Activated CD8-positive, alpha-beta T cell treated with anti-CD3 and anti-CD28 coated beads, Interleukin-2, amount 10 ng/mL, durations not matched to agents 7 days and 5 days (primary cell): Measurements from ENCODE around the gene GAREM2. TPM values are rescaled to one million over a fixed set of nuclear protein-coding genes. Genes with fewer than 3 reads are reported as not detected.

Experiments used
- ATAC-seq: fragments of 150-1000 bp; cut with Tn5 transposase; one replicate; pipeline ENCODE4 v1.10.0; 2021; ENCODE audit warnings: moderate library complexity
- CTCF ChIA-PET: fragments of 350-600 bp; sonication (Branson Sonifier 250); formaldehyde crosslinking; loops from one replicate; lab custom pipeline; 2021; ENCODE audit warnings: antibody characterized with exemption; lab: Charles Lee
- POLR2A ChIA-PET: fragments of 350-600 bp; sonication (Branson Sonifier 250); formaldehyde crosslinking; loops from one replicate; lab custom pipeline; 2021; ENCODE audit warnings: antibody characterized with exemption; lab: Charles Lee
- DNase-seq: peaks from one replicate; pipeline ENCODE4 v3.0.0-alpha.2; 2020
- H3K27ac Mint-ChIP-seq: one replicate; pipeline ENCODE4 v1.8.0; 2021; ENCODE audit warnings: mild to moderate bottlenecking, mixed read lengths
- H3K27me3 Mint-ChIP-seq: one replicate; pipeline ENCODE4 v1.8.0; 2021; ENCODE audit warnings: low read depth, mixed read lengths
- H3K36me3 Mint-ChIP-seq: one replicate; pipeline ENCODE4 v1.8.0; 2021; ENCODE audit warnings: low read depth, mixed read lengths
- H3K4me1 Mint-ChIP-seq: one replicate; pipeline ENCODE4 v1.8.0; 2021; ENCODE audit warnings: low read depth, mixed read lengths
- H3K4me3 Mint-ChIP-seq: one replicate; pipeline ENCODE4 v1.8.0; 2021; ENCODE audit warnings: mild to moderate bottlenecking, mixed read lengths
- H3K9me3 Mint-ChIP-seq: one replicate; pipeline ENCODE4 v1.8.0; 2022; ENCODE audit warnings: mixed read lengths; ENCODE audit not compliant: insufficient read depth
- total RNA-seq, 2 experiments: library from RNA; stranded (reverse); gene quantifications; one replicate each; pipeline ENCODE4 v1.2.3, GENCODE V29; 2021

The GAREM2 gene
- total RNA-seq, 2 experiments from 2014 or later = 2.8 to 5.5 TPM

DNA sequence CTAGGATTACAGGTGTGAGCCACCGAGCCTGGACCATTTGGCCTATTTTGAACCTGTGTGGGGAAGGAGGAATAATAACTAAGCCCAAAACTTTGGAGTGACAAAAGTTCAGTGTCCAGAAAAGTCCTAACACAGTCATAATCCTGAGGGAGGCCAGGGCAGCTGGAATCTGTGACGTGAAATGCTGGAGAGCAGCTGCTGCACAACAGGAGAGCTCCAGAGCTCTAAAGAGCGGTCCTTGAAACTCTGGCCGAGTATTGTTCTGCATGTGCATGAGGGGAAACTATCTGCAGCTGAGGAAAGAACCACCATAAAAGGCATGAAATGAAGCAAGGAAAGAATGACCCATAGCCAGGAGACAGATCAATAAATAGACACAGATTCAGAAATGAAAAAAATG is 43.7 kb downstream of the GAREM2 start:
- H3K27ac Mint-ChIP-seq = no peak overlapping the region

DNA sequence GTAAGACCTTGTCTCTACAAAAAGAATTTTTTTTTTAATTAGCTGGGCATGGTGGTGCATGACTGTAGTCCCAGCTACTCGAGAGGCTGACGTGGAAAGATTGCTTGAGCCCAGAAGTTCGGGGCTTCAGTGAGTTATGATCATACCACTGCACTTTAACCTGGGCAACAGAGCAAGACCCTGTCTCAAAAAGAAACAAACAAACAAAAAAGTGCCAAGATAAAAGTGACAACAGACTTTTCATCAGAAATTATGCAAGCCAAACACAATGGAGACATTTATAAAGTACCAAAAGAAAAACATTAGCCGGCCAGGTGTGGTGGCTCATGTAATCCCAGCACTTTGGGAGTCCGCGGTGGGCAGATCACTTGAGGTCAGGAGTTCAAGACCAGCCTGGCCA is 44.8 kb downstream of the GAREM2 start:
- no peaks in the 10 kb centered on the region for H3K9me3 Mint-ChIP-seq
- no peaks in the 10 kb centered on the region for H3K27me3 Mint-ChIP-seq
- H3K4me3 Mint-ChIP-seq = no peak overlapping the region
- H3K36me3 Mint-ChIP-seq = peaks cover 71% of the 10 kb centered on the region
- H3K4me1 Mint-ChIP-seq = no peaks in the 10 kb centered on the region
- DNase-seq (no peak), ATAC-seq (no peak)
- POLR2A ChIA-PET = no interaction called here
- CTCF ChIA-PET = no interaction called here
- no peak overlapping the region for H3K27ac Mint-ChIP-seq

More for the DNA sequence above, 43.7 kb downstream of the GAREM2 start:
- no peaks in the 10 kb centered on the region for H3K27me3 Mint-ChIP-seq
- CTCF ChIA-PET = interaction anchor here (0.8 kb wide), 1 partner anchor 57 kb away, joined by 3 read pairs; no protein-coding TSS in a partner anchor
- no peak for DNase-seq
- no peak overlapping the region for H3K4me3 Mint-ChIP-seq
- H3K9me3 Mint-ChIP-seq = no peaks in the 10 kb centered on the region
- POLR2A ChIA-PET = no interaction called here
- peaks cover 65% of the 10 kb centered on the region for H3K36me3 Mint-ChIP-seq
- no peaks in the 10 kb centered on the region for H3K4me1 Mint-ChIP-seq
- no peak for ATAC-seq

DNA sequence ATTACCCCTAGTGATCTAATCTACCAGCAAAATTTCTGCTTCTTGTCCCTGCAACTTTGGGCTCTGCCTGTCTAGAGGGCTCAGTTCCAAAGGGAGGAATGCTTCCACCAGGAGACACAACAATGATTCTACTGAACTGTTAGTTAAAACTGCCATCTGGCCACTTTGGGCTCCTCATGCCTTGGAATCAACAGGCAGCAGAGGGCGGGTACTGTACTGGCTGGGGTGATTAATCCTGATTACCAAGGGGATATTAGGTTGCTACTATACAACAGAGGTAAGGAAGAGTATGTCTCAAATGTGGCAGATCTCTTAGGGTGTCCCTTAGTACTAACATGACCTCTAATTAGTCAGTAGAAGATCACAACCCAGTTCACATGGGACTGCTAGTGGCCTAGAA is 50.1 kb downstream of the GAREM2 start:
- Mint-ChIP-seq H3K27ac (no peak overlapping the region), H3K4me1 (no peaks in the 10 kb centered on the region), H3K27me3 (no peaks in the 10 kb centered on the region), H3K4me3 (no peak overlapping the region), H3K36me3 (peaks cover 67% of the 10 kb centered on the region), H3K9me3 (peaks cover 11% of the 10 kb centered on the region)
- ATAC-seq (no peak), DNase-seq (no peak)
- CTCF ChIA-PET = no interaction called here
- POLR2A ChIA-PET = interaction anchor here (0.6 kb wide), 1 partner anchor 155 kb away, joined by 3 read pairs; no protein-coding TSS in a partner anchor

DNA sequence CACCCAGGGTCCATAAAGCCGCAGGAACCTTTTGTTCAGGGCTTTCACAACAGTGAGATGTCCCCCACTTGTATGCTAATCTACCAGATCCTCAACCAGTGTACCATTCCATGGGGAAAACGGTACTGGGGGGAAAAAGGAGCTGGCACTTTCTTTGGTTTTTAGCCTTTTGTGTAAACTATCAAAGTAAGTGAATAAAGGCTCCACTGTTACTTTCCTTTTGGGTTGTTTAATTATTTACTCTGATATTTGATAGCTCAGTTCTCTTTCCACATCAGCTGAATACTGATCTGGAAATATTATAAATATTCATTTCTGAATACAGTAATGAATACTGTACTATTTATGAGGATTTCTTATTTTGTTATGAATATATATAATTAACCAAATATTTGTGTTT is 51.2 kb downstream of the GAREM2 start:
- no peak overlapping the region for H3K27ac Mint-ChIP-seq

DNA sequence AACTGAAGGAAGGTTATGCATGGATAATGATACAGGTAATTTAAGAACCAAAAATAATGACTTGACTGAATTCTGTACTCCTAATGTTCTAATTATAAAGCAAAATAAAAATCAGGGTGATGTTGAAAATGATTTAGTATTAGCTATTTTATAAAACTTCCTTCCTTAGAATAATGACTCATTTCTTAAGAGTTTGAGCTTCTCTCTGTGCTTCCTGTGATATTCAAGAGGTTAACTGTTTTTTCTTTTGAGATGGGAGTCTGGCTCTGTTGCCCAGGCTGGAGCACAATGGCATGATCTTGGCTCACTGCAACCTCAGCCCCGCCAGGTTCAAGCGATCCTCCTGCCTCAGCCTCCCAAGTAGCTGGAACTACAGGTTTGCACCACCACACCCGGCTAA is 56.7 kb downstream of the GAREM2 start:
- Mint-ChIP-seq H3K4me1 (no peaks in the 10 kb centered on the region), H3K36me3 (peaks cover 75% of the 10 kb centered on the region), H3K4me3 (no peak overlapping the region), H3K9me3 (peaks cover 11% of the 10 kb centered on the region), H3K27me3 (no peaks in the 10 kb centered on the region), H3K27ac (no peak overlapping the region)
- ChIA-PET POLR2A (no interaction called here), CTCF (interaction anchor here (0.8 kb wide), 1 partner anchor 13 kb away, joined by 3 read pairs; no protein-coding TSS in a partner anchor)
- ATAC-seq (no peak), DNase-seq (no peak)

More for the DNA sequence above, 51.2 kb downstream of the GAREM2 start:
- ChIA-PET POLR2A (no interaction called here), CTCF (interaction anchor here (1.0 to 1.2 kb wide), 3 partner anchors 11 to 105 kb away, joined by 3 read pairs; no protein-coding TSS in a partner anchor)
- H3K27me3 Mint-ChIP-seq = no peaks in the 10 kb centered on the region
- H3K36me3 Mint-ChIP-seq = peaks cover 71% of the 10 kb centered on the region
- no peak overlapping the region for H3K4me3 Mint-ChIP-seq
- ATAC-seq (no peak), DNase-seq (no peak)
- no peaks in the 10 kb centered on the region for H3K4me1 Mint-ChIP-seq
- H3K9me3 Mint-ChIP-seq = peaks cover 11% of the 10 kb centered on the region

DNA sequence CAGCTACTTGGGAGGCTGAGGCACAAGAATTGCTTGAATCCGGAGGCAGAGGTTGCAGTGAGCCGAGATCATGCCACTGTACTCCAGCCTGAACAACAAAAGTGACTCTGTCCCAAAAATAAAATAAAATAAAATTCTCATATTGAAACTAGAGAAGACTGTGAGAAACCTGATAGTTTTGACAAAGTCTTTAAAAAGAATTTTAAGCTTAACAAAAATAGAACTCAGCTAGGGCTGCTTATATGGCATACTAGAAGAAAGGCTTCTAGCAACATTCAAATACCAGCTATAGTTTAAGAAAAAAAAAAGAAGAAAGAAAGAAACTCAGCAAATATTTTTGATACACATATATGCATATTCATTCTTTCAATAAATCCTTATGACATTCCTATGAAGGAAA is 57.9 kb downstream of the GAREM2 start:
- ATAC-seq (no peak), DNase-seq (no peak)
- no peaks in the 10 kb centered on the region for H3K27me3 Mint-ChIP-seq
- H3K4me1 Mint-ChIP-seq = no peaks in the 10 kb centered on the region
- peaks cover 10% of the 10 kb centered on the region for H3K9me3 Mint-ChIP-seq
- H3K27ac Mint-ChIP-seq = no peak overlapping the region
- POLR2A ChIA-PET = no interaction called here
- CTCF ChIA-PET = no interaction called here
- no peak overlapping the region for H3K4me3 Mint-ChIP-seq
- H3K36me3 Mint-ChIP-seq = peaks cover 76% of the 10 kb centered on the region

DNA sequence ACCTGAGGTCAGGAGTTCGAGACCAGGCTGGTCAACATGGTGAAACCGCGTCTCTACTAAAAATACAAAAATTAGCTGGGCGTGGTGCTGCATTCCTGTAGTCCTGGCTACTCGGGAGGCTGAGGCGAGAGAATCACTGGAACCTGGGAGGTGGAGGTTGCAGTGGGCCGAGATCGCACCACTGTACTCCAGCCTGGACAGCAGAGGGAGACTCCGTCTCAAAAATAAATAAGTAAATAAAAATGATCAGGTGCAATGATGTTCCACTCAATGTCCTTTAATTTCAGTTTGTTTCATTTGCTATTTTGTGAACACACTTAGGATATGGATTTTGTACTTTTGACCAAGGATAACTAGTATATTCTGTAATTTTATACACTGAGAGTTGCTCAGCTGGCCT is 62.2 kb downstream of the GAREM2 start:
- no peaks in the 10 kb centered on the region for H3K27me3 Mint-ChIP-seq
- H3K4me3 Mint-ChIP-seq = no peak overlapping the region
- ChIA-PET CTCF (interaction anchor here (0.7 to 2.1 kb wide), 5 partner anchors 9 to 343 kb away, joined by 3 to 7 read pairs (median 6); partner anchors contain the start of gene HADHA), POLR2A (interaction anchor here (0.9 to 2.1 kb wide), 2 partner anchors 9 to 10 kb away, joined by 3 to 9 read pairs; partner anchors contain the start of genes HADHA and HADHB)
- peaks cover under 1% of the 10 kb centered on the region for H3K4me1 Mint-ChIP-seq
- no peak for ATAC-seq
- no peak overlapping the region for H3K27ac Mint-ChIP-seq
- DNase-seq = no peak
- no peaks in the 10 kb centered on the region for H3K9me3 Mint-ChIP-seq
- H3K36me3 Mint-ChIP-seq = peaks cover 56% of the 10 kb centered on the region

DNA sequence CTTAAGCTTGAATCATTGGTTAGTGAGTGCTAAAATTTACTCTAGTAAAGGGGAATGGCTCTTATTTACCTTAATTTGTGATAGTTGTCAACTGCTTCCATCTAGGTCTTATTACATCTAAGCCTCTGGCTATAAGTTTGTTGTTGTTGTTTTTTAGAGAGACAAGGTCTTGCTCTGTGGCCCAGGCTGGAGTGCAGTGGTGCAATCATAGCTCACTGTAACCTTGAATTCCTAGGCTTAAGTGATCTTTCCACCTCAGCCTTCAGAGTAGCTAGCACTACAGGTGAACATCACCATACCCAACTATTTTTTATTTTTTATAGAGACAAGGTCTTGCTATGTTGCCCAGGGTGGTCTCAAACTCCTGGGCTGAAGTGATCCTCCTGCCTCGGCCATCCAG is 65.0 kb downstream of the GAREM2 start:
- Mint-ChIP-seq H3K27me3 (no peaks in the 10 kb centered on the region), H3K27ac (no peak overlapping the region), H3K36me3 (peaks cover 44% of the 10 kb centered on the region), H3K4me1 (peaks cover 22% of the 10 kb centered on the region), H3K4me3 (no peak overlapping the region), H3K9me3 (no peaks in the 10 kb centered on the region)
- DNase-seq (no peak), ATAC-seq (no peak)
- CTCF ChIA-PET = no interaction called here
- POLR2A ChIA-PET = no interaction called here

DNA sequence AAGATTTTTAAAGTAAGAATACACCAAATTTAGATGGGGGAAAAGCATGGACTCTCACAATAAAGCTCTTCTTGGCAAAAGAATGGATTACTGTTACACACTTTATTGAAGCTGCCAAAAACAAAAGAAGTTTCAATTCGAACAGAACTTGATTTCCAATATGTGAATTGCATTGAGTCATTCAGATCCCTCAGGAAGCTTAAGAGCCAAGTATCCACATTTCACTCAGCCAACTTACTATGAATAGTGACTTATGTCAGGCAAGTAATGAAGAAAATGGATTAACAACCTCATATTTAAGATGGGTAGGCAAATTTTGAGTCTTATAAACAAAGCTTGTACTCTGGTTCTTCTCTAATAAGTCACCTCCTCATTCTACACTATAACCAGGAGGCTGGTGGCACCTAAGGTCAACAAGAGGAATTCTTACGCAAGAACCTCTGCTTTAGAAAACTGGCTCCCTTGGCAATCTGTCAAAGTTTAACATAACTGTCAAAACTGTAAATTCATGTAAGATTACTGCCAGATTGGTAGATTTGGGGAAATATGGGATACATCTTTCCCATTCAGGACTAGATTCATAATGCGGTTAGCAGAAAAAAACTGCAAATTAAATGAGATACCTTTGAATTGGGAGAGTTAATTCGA is 65.5 kb downstream of the GAREM2 start:
- DNase-seq (no peak), ATAC-seq (no peak)
- H3K27me3 Mint-ChIP-seq = no peaks in the 10 kb centered on the region
- peaks cover 27% of the 10 kb centered on the region for H3K4me1 Mint-ChIP-seq
- ChIA-PET POLR2A (no interaction called here), CTCF (no interaction called here)
- H3K4me3 Mint-ChIP-seq = no peak overlapping the region
- H3K36me3 Mint-ChIP-seq = peaks cover 38% of the 10 kb centered on the region
- H3K9me3 Mint-ChIP-seq = no peaks in the 10 kb centered on the region
- no peak overlapping the region for H3K27ac Mint-ChIP-seq

Other genes with a start within 250 kb of the GAREM2 start
- 10 to 100 TPM; 11.3 to 13.4 TPM for gene KIF3C, start 190.6 kb upstream of the GAREM2 start, total RNA-seq
- gene RAB10, start 139.0 kb upstream of the GAREM2 start, total RNA-seq = 100 to 1,000 TPM; 110 to 115 TPM
- gene HADHA, start 71.5 kb downstream of the GAREM2 start, total RNA-seq = 100 to 1,000 TPM; 119 to 124 TPM
- gene HADHB, start 71.9 kb downstream of the GAREM2 start, total RNA-seq = 10 to 100 TPM; 59.1 to 63.5 TPM
- 10 to 100 TPM; 36.8 to 37.6 TPM for gene SELENOI, start 173.1 kb downstream of the GAREM2 start, total RNA-seq
- 1 to 10 TPM; 5.8 TPM for gene ADGRF3, start 173.7 kb downstream of the GAREM2 start, total RNA-seq
- gene DRC1, start 228.8 kb downstream of the GAREM2 start, total RNA-seq = not detected